ENCODE data around the gene GIPC1. TPM values are rescaled to one million over a fixed set of nuclear protein-coding genes. Genes with fewer than 3 reads are reported as not detected.
A peak's percentile ranks its signal among the peaks of the same experiment; 100 is the strongest.
"Not testable (repeated sequence)": the region's sequence is repeated elsewhere in the genome, so short reads cannot be mapped to it uniquely, and the experiment has no call there.

Gene GIPC1
- total RNA-seq, 1 donor from 2014 or later = 123 TPM

- DNase-seq (ENCODE audit: low read depth in 2 of 2) = peak; percentile 80 to 81
Measured at GRCh38 chr19:14517840-14518505, 22.0 kb upstream of the GIPC1 start, which contains the start of gene DNAJB1. Gene DNAJB1 (minus strand): TSS chr19:14518397. CDS start chr19:14518349, 48 bp downstream.

DNA sequence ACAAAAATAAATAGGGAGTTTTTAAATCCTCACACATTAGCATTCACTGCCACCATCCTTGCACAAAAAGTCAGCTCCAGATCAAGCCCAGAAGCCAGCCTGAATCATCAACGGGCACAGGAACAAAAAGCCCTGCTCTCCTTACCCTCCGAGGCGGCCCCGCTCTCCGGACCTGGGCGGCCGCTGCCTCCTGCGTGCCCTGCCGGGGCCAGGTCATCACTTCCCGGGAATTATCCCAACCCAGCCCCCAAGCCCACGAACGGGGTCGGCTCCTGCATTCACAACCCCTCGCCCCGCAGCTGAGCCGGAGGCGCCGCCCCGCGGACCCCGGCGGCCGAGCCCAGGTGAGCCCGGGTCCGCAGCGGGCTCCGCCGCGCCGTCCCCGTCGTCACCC is 21.5 kb upstream of the GIPC1 start:
- peak; percentile 31 to 44 for DNase-seq (ENCODE audit: low read depth in 2 of 2)

- DNase-seq (ENCODE audit: low read depth in 2 of 2) = no peak
Measured at GRCh38 chr19:14516746-14517438, 21.0 kb upstream of the GIPC1 start.

GRCh38 chr19:14516048-14516534 is 20.2 kb upstream of the GIPC1 start:
- no peak for DNase-seq (ENCODE audit: low read depth in 2 of 2)

- no peak for DNase-seq (ENCODE audit: low read depth in 2 of 2)
Measured at GRCh38 chr19:14515501-14516047, 19.6 kb upstream of the GIPC1 start.

- DNase-seq (ENCODE audit: low read depth in 2 of 2) = no peak
Measured at GRCh38 chr19:14514215-14514863, 18.4 kb upstream of the GIPC1 start.

- no peak for DNase-seq (ENCODE audit: low read depth in 2 of 2)
Measured at GRCh38 chr19:14512406-14512961, 16.6 kb upstream of the GIPC1 start.

- DNase-seq (ENCODE audit: low read depth in 2 of 2) = no peak
Measured at GRCh38 chr19:14511229-14511593, 15.3 kb upstream of the GIPC1 start.

- peak in 1 of 2 donors; percentile 54 for DNase-seq (ENCODE audit: low read depth in 2 of 2)
Measured at GRCh38 chr19:14510311-14511228, 14.6 kb upstream of the GIPC1 start.

DNA sequence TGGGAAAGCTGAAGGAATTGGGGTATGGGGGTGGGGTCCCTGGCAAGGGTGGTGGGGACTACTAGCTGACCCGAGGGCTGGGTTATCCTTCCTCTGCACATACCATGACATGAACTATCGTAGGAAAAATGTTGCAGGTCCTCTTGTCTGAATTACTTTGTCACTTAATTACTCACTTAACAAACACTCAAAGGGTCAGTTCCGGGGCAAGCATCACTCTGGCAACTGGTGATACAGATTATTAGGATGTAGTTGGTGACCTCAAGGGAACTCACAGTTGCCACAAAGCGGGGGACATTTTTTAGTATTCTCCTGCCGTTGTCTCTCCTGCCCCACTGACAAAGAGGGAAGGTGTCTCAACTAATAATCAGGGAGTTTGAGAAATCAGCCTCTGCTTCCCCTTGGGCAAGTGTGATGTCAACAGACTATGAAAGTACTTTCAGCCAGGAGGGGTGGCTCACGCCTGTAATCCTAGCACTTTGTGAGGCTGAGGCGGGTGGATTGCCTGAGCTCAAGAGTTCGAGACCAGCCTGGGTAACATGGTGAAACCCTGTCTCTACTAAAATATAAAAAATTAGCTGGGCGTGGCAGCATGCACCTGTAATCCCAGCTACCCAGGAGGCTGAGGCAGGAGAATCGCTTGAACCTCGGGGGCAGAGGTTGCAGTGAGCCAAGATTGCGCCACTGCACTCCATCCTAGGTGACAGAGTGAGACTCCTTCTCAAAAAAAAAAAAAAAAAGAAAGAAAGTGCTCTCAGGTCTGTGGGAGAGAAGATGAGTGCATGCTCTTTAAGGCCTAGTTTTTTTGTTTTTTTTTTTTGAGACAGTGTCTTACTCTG is 12.0 kb upstream of the GIPC1 start:
- DNase-seq (ENCODE audit: low read depth in 2 of 2) = peak; percentile 49 to 76

- peak; percentile 49 to 59 for DNase-seq (ENCODE audit: low read depth in 2 of 2)
Measured at GRCh38 chr19:14505488-14506239, 9.7 kb upstream of the GIPC1 start.

- not testable (repeated sequence) for DNase-seq (ENCODE audit: low read depth in 2 of 2)
Measured at GRCh38 chr19:14504575-14504974, 8.6 kb upstream of the GIPC1 start.

DNA sequence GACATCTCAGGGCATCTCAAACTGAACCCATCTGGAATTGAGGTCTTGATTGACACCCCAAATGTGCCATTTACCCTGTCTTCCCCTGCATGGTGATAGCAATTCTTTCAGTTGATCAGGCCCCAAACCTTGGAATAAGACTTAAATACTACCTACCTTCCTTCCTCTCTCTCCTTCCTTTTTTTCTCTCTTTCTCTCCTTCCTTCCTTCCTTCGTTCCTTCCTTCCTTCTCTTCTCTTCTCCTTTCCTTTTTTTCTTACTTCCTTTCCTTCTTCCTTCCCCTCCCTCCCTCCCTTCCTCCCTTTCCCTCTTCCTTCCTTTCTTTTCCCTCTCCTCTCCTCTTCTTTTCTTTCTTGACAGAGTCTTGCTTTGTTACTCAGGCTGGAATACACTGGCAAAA is 7.4 kb upstream of the GIPC1 start:
- DNase-seq (ENCODE audit: low read depth in 2 of 2) = no peak

DNA sequence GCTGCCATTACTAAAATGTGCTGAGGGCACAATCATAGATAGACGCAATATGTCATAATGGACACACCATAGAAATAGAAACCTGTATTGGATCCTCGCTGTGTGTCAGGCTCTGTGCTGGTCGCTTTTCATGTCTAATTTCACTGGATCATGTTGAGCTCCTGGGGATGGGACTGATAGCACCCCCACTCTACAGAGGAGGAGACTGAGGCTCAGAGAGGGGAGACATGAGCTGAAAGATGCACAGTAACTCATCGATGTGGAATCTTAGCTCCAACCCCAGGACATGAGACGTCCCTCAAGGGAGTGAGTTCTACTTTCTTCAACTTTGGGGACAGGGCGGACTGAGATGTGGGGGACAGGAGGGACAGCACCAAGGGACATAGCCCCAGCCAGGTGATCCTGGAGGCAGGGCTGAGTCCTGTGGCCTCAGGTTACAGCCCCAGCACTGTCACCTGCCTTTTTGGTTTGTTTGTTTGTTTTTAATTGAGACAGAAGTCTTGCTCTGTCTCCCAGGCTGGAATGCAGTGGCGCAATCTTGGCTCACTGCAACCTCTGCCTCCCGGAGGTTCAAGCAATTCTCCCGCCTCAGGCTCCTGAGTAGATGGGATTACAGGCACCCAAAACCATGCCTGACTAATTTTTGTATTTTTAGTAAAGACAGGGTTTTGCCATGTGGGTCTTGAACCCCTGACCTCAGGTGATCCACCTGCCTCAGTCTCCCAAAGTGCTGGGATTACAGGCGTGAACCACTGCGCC is 6.6 kb upstream of the GIPC1 start:
- no peak for DNase-seq (ENCODE audit: low read depth in 2 of 2)

DNA sequence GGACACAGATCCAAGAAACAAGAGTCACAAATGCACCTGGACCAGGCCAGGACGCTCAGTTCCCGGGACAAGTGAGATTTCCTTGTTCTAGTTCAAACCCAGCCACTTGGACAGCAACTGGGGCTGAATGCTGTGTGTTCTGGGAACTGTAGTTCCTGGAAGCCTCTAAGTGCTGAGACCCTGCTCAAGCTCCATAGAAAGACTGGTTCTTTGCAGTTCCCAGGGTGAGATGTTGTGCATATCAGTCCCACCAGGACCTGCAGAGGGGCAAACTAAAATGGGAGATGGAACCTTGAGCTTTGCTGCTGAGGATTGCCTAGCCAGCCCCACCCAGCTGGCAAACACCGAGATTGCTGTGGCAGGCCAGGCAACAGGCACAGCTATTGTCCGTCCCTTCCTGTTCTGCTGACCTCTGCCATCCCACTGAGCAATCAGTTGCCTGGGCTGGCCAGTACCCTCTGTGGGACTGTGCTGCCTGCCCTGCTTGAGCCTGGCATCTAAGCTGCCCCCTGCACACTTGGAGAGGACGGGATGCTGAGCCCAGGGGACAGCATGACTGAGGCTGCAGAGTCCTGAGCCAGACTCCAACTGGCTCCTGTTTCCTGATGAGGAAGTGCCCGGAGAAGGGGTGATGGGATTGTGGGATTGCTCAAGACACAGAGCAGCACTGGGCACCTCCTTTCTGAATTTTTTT is 1.4 kb upstream of the GIPC1 start:
- DNase-seq (ENCODE audit: low read depth in 2 of 2) = peak; percentile 43 to 66

DNA sequence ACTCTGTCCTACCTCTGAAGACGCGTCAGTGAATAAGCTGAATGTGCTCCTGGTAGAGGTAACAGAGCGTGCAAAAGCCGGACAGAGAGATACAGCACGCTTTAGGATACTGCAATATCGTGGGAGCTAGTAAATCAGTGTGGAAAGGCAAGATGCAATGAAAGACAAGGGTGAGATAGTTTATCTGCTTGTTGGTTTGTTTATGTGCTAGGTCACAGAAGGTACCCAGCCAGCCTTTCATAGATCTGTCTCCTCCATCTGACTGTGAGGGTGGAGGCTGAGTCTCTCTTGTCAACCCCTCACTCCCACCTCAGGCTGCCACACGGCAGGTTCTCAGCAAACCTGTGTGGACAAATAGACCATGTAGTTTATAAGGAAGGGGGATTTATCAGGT is 904 bp upstream of the GIPC1 start:
- DNase-seq (ENCODE audit: low read depth in 2 of 2) = no peak

DNA sequence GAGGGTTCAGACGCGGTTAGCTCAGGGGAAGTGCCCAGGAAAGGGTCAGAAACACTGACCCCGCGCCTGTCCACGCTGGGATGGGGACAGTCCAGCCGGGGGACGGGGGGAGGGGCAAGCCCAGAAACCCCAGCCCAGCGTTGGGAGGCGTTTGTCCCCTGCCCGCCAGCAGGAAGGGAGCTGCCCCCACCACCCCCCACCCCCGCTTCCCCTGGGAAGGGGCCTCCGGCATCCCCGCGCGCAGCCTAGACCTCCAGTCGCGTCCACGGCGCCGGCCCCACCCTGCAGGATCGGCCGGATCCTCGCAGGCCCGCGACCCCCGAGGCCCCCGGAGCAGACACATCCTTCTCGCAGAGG is 277 bp downstream of the GIPC1 start:
- DNase-seq (ENCODE audit: low read depth in 2 of 2) = no peak
